LNCaP clone FGC (cell line): ENCODE results near the gene ECE1.

ENCODE experiments used
- DNase-seq: peaks from one replicate; pipeline ENCODE4 v3.0.0-alpha.2; 2011; ENCODE audit warnings: low read depth
- H3K4me3 ChIP-seq: 2 replicates; pipeline ENCODE4 v1.5.1; 2011; ENCODE audit warnings: mild to moderate bottlenecking, low read depth, low read length, control low read depth
- CTCF ChIP-seq: IDR thresholded peaks from 2 replicates; pipeline ENCODE4 v1.5.1; 2012; ENCODE audit warnings: mild to moderate bottlenecking; ENCODE audit not compliant: control insufficient read depth, insufficient read depth; ENCODE audit errors: extremely low read depth

ECE1 gene

GRCh38 chr1:21267191-21268077 is 22.8 kb downstream of the ECE1 start:
- H3K4me3 ChIP-seq, result no peak overlapping the region
- no peak for TF ChIP-seq CTCF
- no peak for DNase-seq

- DNase-seq, result no peak
- TF ChIP-seq CTCF, result no peak
Measured at GRCh38 chr1:21266119-21266774, 24.0 kb downstream of the ECE1 start.

GRCh38 chr1:21265644-21266043 is 24.6 kb downstream of the ECE1 start:
- TF ChIP-seq CTCF, result no peak
- DNase-seq, result no peak
- H3K4me3 ChIP-seq, result no peak overlapping the region

More at GRCh38 chr1:21266119-21266774, 24.0 kb downstream of the ECE1 start:
- no peak overlapping the region for H3K4me3 ChIP-seq

- no peak overlapping the region for H3K4me3 ChIP-seq
- TF ChIP-seq CTCF, result no peak
- no peak for DNase-seq
Measured at GRCh38 chr1:21264898-21265297, 25.4 kb downstream of the ECE1 start.

- no peak for TF ChIP-seq CTCF
- no peak overlapping the region for H3K4me3 ChIP-seq
- no peak for DNase-seq
Measured at GRCh38 chr1:21263653-21264225, 26.5 kb downstream of the ECE1 start.

- DNase-seq, result no peak
- no peak overlapping the region for H3K4me3 ChIP-seq
- no peak for TF ChIP-seq CTCF
Measured at GRCh38 chr1:21263052-21263429, 27.2 kb downstream of the ECE1 start.
